ENCODE data around the gene FAM25A.
"Not testable (repeated sequence)": the region's sequence is repeated elsewhere in the genome, so short reads cannot be mapped to it uniquely, and the experiment has no call there.

FAM25A gene

DNA sequence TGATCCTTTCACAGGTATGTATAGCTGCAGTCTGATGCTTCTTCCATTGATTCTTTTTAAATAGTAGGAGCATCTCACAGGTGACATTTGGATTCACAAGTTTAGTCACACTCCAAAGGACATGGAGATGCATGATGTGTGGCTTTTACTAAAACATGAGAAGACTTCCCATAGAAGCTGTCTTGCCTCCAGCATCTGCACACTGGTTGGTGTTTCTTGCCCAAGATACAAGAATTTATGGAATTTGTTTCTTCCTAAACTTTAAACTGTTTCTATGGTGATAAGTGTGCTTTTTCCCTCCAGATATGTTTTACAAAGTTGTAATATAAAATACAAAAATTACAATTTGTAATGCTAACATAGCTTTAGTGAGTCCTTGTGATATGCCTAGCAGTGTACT lies 27.6 kb upstream of the FAM25A start:
- Mint-ChIP-seq H3K27me3 (ENCODE audit: low read depth, poor library complexity) (peaks cover 4% of the 10 kb centered on the region), H3K9me3 (no peaks in the 10 kb centered on the region), H3K4me1 (no peaks in the 10 kb centered on the region), H3K36me3 (ENCODE audit: low read depth) (no peaks in the 10 kb centered on the region), H3K4me3 (no peak overlapping the region), H3K27ac (no peak overlapping the region)
- TF ChIP-seq, protein P1, sequence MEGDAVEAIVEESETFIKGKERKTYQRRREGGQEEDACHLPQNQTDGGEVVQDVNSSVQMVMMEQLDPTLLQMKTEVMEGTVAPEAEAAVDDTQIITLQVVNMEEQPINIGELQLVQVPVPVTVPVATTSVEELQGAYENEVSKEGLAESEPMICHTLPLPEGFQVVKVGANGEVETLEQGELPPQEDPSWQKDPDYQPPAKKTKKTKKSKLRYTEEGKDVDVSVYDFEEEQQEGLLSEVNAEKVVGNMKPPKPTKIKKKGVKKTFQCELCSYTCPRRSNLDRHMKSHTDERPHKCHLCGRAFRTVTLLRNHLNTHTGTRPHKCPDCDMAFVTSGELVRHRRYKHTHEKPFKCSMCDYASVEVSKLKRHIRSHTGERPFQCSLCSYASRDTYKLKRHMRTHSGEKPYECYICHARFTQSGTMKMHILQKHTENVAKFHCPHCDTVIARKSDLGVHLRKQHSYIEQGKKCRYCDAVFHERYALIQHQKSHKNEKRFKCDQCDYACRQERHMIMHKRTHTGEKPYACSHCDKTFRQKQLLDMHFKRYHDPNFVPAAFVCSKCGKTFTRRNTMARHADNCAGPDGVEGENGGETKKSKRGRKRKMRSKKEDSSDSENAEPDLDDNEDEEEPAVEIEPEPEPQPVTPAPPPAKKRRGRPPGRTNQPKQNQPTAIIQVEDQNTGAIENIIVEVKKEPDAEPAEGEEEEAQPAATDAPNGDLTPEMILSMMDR (IDR thresholded peaks at IDR 0.05): no peak
- no peak for DNase-seq

DNA sequence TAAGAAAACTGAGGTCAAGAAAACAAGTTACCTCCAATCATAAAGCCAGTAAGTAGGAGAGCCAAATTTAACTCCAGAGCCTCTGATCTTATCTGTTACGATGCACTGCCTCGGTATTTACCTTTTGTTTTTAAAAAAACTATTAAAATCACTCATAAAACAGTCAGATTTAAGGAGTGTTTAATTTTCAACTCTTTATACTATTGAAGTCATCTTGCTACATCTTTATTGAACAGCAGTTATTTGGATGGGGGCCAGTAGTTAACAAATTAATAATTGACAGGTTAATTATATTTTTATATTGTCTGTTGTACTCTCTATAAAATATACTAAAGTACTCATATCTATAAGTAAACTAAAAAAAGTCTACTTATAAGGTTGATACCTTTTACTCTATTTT lies 27.2 kb upstream of the FAM25A start:
- no peaks in the 10 kb centered on the region for H3K9me3 Mint-ChIP-seq
- H3K4me1 Mint-ChIP-seq: no peaks in the 10 kb centered on the region
- DNase-seq: no peak
- no peaks in the 10 kb centered on the region for H3K36me3 Mint-ChIP-seq (ENCODE audit: low read depth)
- H3K4me3 Mint-ChIP-seq: no peak overlapping the region
- H3K27ac Mint-ChIP-seq: no peak overlapping the region
- H3K27me3 Mint-ChIP-seq (ENCODE audit: low read depth, poor library complexity): peaks cover 4% of the 10 kb centered on the region
- TF ChIP-seq, protein P1 (IDR thresholded peaks at IDR 0.05): no peak

DNA sequence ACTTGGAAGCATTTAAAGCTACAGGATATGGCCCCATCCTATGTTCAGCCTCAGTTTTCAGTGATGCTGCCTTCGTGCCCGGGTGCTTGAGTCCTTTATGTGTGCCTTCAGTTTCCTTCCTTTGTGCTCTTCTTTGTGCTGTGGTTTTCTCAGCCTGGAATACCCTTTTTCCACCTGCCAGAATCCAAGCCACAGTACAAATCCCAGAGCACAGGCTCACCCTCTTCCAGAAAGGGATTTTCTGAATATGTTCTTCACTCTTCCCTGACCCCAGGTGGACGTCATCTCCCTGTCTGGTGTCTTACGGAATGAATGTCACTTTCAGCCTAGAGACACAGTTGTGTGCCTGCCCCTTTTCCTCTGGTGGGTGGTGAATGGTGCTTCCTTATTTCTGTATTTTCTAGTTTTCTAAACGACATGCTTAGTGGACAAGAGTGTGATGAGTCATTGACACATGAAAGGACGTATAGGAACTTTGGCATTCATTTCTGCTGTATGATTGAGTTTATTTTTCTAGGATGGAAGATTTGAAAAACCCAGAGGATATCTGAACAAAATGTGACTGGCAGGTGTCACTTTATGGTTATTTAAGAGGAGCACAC lies 20.2 kb upstream of the FAM25A start:
- H3K27ac Mint-ChIP-seq; H3K4me1 Mint-ChIP-seq; H3K36me3 Mint-ChIP-seq (ENCODE audit: low read depth); H3K9me3 Mint-ChIP-seq; H3K27me3 Mint-ChIP-seq (ENCODE audit: low read depth, poor library complexity); H3K4me3 Mint-ChIP-seq; DNase-seq: not testable (repeated sequence)

DNA sequence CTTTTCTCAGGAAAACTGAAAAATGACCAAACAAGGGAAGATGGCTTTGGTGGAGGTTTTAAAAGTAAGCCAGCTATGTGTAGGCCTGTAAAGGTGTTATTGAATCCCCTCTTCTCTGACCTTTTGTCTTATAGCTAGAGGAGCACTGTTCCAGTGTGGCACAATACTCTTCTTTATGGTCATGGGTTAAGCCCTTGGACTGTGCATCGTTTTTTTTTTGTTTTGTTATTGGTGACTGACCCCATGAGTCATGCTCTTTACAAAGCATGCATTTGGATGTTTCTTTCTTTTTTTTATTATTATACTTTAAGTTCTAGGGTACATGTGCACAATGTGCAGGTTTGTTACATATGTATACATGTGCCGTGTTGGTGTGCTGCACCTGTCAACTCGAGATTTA lies 19.6 kb upstream of the FAM25A start:
- H3K36me3 Mint-ChIP-seq (ENCODE audit: low read depth): no peaks in the 10 kb centered on the region
- peaks cover 4% of the 10 kb centered on the region for H3K4me1 Mint-ChIP-seq
- H3K27ac Mint-ChIP-seq: no peak overlapping the region
- no peak overlapping the region for H3K4me3 Mint-ChIP-seq
- no peaks in the 10 kb centered on the region for H3K27me3 Mint-ChIP-seq (ENCODE audit: low read depth, poor library complexity)
- no peak for DNase-seq
- no peaks in the 10 kb centered on the region for H3K9me3 Mint-ChIP-seq
- TF ChIP-seq, protein P1 (IDR thresholded peaks at IDR 0.05): no peak

DNA sequence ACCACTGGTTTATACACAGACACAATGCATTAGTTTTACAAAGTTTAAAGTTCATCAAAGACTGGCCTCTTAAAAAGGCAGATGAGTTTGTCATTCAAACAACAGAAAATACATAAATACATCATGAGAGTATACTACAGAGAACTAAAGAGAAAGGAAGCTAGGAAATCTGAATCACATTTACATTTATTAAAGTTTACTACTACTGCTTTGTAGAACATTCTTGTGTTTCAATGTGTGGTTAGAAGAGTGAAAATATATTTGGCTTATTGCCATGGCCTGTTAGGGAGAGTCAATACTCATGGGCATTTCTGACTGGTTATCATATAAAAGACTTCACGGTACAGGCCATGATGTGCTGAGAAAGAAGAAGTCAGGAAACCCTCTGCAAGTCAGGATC lies 13.0 kb upstream of the FAM25A start:
- not testable (repeated sequence) for H3K9me3 Mint-ChIP-seq; H3K4me1 Mint-ChIP-seq; H3K27ac Mint-ChIP-seq; DNase-seq; H3K36me3 Mint-ChIP-seq (ENCODE audit: low read depth); H3K4me3 Mint-ChIP-seq; H3K27me3 Mint-ChIP-seq (ENCODE audit: low read depth, poor library complexity)

DNA sequence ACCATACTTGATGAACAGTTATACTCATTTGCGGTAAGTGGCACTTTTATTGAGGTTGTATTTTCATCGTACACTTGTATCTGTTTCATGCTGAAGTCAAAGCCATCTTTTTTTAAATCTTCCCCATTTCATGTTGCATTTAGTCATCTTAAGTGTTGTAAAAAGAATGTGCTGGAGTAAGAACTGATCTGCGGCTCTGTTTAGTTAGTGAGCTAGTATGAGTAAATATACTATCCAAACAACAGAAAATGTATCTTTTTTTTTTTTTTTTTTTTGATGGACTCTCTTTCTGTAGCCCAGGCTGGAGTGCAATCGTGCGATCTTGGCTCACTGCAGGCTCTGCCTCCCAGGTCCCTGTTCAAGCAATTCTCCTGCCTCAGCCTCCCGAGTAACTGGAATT lies 12.4 kb upstream of the FAM25A start:
- H3K27me3 Mint-ChIP-seq (ENCODE audit: low read depth, poor library complexity); H3K36me3 Mint-ChIP-seq (ENCODE audit: low read depth); DNase-seq; H3K9me3 Mint-ChIP-seq; H3K4me1 Mint-ChIP-seq; H3K27ac Mint-ChIP-seq; H3K4me3 Mint-ChIP-seq: not testable (repeated sequence)

DNA sequence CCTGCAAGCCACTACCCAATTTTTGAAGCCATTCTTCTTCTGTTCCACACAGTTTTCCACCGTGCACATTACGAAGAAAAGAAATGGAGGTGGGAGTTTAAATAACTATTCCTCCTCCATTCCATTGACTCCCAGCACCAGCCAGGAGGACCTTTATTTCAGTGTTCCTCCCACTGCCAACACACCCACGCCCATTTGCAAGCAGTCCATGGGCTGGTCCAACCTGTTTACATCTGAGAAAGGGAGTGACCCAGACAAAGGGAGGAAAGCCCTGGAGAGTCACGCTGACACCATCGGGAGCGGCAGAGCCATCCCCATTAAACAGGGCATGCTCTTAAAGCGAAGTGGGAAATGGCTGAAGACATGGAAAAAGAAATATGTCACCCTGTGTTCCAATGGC lies 11.8 kb upstream of the FAM25A start:
- H3K4me3 Mint-ChIP-seq; H3K4me1 Mint-ChIP-seq; H3K9me3 Mint-ChIP-seq; H3K27me3 Mint-ChIP-seq (ENCODE audit: low read depth, poor library complexity); DNase-seq; H3K27ac Mint-ChIP-seq; H3K36me3 Mint-ChIP-seq (ENCODE audit: low read depth): not testable (repeated sequence)

DNA sequence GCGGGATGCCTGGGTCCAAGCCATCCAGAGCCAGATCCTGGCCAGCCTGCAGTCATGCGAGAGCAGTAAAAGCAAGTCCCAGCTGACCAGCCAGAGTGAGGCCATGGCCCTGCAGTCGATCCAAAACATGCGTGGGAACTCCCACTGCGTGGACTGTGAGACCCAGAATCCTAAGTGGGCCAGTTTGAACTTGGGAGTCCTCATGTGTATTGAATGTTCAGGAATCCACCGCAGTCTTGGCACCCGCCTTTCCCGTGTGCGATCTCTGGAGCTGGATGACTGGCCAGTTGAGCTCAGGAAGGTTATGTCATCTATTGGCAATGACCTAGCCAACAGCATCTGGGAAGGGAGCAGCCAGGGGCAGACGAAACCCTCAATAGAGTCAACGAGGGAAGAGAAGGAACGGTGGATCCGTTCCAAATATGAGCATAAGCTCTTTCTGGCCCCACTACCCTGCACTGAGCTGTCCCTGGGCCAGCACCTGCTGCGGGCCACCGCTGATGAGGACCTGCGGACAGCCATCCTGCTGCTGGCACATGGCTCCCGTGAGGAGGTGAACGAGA lies 10.9 kb upstream of the FAM25A start:
- not testable (repeated sequence) for H3K27me3 Mint-ChIP-seq (ENCODE audit: low read depth, poor library complexity); H3K4me3 Mint-ChIP-seq; H3K36me3 Mint-ChIP-seq (ENCODE audit: low read depth); DNase-seq; H3K4me1 Mint-ChIP-seq; H3K27ac Mint-ChIP-seq; H3K9me3 Mint-ChIP-seq

DNA sequence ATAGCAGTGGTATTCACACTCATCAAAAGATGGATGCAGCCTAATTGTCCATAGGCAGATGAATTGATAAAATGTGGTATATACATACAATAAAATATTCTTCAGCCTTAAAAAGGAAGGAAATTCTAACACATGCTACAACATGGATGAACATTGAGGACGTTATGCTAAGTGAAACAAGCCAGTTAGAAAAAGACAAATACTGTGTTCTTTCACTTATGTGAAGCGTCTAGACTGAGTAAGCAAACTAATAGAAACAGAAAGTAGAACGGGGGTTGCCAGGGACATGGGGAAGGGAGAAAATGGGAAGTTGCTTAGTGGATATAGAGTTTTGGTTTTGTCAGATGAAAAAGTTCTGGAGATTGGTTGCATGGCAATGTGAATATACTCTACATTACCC lies 6.6 kb upstream of the FAM25A start:
- not testable (repeated sequence) for H3K9me3 Mint-ChIP-seq; H3K4me1 Mint-ChIP-seq; DNase-seq; H3K27me3 Mint-ChIP-seq (ENCODE audit: low read depth, poor library complexity); H3K4me3 Mint-ChIP-seq; H3K27ac Mint-ChIP-seq; H3K36me3 Mint-ChIP-seq (ENCODE audit: low read depth)

DNA sequence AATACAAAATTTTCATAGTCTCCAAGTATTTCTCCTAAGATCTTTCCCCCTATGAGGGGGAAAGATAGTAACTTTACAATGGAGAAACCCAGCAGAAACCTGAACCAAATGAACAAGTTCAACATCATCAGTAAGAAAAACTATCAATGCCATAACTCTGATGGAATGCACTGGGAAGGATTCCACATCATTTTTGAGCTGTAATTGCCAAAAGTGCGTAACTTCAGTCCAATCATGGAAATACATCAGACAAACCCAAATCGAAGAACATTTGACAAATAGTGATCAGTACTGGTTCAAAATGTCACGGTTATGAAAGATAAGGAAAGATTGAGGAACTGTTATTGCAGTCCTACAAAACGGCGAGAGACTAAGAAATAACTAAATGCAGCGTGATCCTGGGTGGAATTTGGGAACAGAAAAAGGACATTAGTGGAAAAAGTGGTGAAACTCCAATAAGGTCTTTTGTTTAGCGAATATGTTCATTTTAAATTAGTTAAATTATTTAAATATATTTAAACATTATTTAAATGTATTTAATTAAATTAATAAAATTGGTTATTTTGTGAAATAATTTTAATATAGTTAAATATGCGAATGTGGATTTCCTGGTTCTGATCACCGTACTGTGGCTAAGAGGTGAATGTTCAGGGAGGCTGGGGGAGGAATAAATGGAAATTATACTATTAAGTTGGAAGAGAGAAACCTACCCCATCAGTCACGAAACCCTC lies 4.9 kb upstream of the FAM25A start:
- DNase-seq; H3K36me3 Mint-ChIP-seq (ENCODE audit: low read depth); H3K9me3 Mint-ChIP-seq; H3K4me3 Mint-ChIP-seq; H3K4me1 Mint-ChIP-seq; H3K27me3 Mint-ChIP-seq (ENCODE audit: low read depth, poor library complexity); H3K27ac Mint-ChIP-seq: not testable (repeated sequence)

DNA sequence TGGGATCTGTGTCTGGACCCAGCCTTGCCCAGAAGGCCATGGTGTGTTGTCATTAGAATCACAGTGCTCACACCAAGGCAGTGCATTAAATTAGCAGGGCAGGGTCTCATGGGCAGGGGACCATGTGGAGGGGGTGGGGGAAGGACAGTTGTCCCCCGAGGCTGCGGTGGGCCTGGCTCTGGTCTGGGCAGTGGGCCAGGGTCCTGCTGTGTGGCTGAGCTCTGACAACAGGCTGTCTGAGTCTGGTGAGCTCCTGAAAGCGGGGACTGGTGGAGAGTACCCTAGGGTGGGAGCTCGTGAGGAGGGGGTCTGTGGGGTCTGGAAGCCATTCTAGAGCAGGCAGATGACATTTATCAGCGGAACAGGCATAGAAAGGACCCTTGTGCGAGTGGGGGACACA lies 2.0 kb upstream of the FAM25A start:
- H3K4me1 Mint-ChIP-seq; DNase-seq; H3K27me3 Mint-ChIP-seq (ENCODE audit: low read depth, poor library complexity); H3K4me3 Mint-ChIP-seq; H3K9me3 Mint-ChIP-seq; H3K27ac Mint-ChIP-seq; H3K36me3 Mint-ChIP-seq (ENCODE audit: low read depth): not testable (repeated sequence)

DNA sequence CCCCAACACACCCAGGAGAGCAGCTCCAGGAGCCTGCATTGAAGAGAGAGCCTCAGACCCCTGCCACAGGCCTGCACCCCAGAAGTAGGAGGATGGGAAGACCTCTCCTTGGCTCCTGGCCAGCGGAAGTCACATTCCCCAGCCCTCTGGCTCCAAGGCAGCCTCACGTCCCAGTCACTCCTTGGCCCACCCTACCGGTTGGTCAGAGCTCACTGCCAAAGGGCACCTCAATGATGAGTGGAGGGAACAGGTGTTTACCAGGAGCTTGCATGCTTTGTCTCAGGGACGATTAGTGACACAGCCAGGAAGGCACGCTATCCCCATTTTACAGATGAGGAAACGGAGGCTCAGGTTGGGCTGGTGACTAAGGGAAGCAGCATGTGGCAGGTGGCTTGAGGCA lies 1.0 kb upstream of the FAM25A start:
- DNase-seq; H3K27me3 Mint-ChIP-seq (ENCODE audit: low read depth, poor library complexity); H3K36me3 Mint-ChIP-seq (ENCODE audit: low read depth); H3K4me1 Mint-ChIP-seq; H3K9me3 Mint-ChIP-seq; H3K4me3 Mint-ChIP-seq; H3K27ac Mint-ChIP-seq: not testable (repeated sequence)
